Suprapubic skin (tissue), 4 donors: ENCODE measurements around the gene PDZRN3. TPM values are rescaled to one million over a fixed set of nuclear protein-coding genes. Genes with fewer than 3 reads are reported as not detected.

Source experiments
- DNase-seq, 2 donors: peaks; one replicate each; pipeline ENCODE4 v3.0.0-alpha.2; 2019; ENCODE audit warnings: low spot score in 2 of 2
- H3K27ac ChIP-seq: fragments of 200-600 bp; sonication (generic); one replicate; pipeline ENCODE4 v1.5.1; 2019
- H3K27me3 ChIP-seq: fragments of 200-600 bp; sonication (generic); one replicate; pipeline ENCODE4 v1.5.1; 2019
- H3K36me3 ChIP-seq: fragments of 200-600 bp; sonication (generic); one replicate; pipeline ENCODE4 v1.5.1; 2019
- H3K4me1 ChIP-seq: fragments of 200-600 bp; sonication (generic); one replicate; pipeline ENCODE4 v1.5.1; 2019
- H3K4me3 ChIP-seq: fragments of 200-600 bp; sonication (generic); one replicate; pipeline ENCODE4 v1.5.1; 2019; ENCODE audit warnings: mild to moderate bottlenecking
- H3K9me3 ChIP-seq: fragments of 200-600 bp; sonication (generic); one replicate; pipeline ENCODE4 v1.5.1; 2019
- CTCF ChIP-seq, 2 donors: fragments of 200-600 bp in 1 of 2; fragments of 450-650 bp in 1 of 2; sonication (generic) in 1 of 2; IDR thresholded peaks; one replicate each; pipeline ENCODE4 v1.5.1; 2016 to 2019; ENCODE audit warnings: antibody characterized with exemption in 2 of 2, mild to moderate bottlenecking in 1 of 2, moderate library complexity in 1 of 2
- EP300 ChIP-seq: sonication (generic); formaldehyde crosslinking; IDR thresholded peaks from one replicate; pipeline ENCODE4 v1.6.1; 2017; ENCODE audit warnings: antibody characterized with exemption
- POLR2A ChIP-seq, 2 donors: fragments of 450-650 bp; IDR thresholded peaks; one replicate each; pipeline ENCODE4 v1.6.1; 2017; ENCODE audit warnings: antibody characterized with exemption in 2 of 2, mild to moderate bottlenecking in 2 of 2, moderate library complexity in 2 of 2
- POLR2AphosphoS5 ChIP-seq, 3 donors: sonication (generic); formaldehyde crosslinking; IDR thresholded peaks; one replicate each; pipeline ENCODE4 v1.6.1; 2017; ENCODE audit warnings: antibody characterized with exemption in 3 of 3
- WGBS: methylation state at CpG from one replicate; pipeline ENCODE4 v1.1.5; 2018; 5-methylcytosine and 5-hydroxymethylcytosine counted together
- total RNA-seq, 4 donors: library from RNA; depleted of rRNA; stranded (reverse); fragments of >200 nt; gene quantifications; one replicate each; pipeline ENCODE4 v1.1.0, GENCODE V29; 2016

PDZRN3 gene
- total RNA-seq, 4 donors from 2014 or later: 9.2 to 33.3 (median 13.7) TPM

- Histone ChIP-seq H3K4me3 (no peak overlapping the region), H3K4me1 (peaks cover 4% of the 10 kb centered on the region), H3K27me3 (no peaks in the 10 kb centered on the region), H3K27ac (no peak overlapping the region), H3K9me3 (no peaks in the 10 kb centered on the region), H3K36me3 (peaks cover 9% of the 10 kb centered on the region)
- no peak for DNase-seq
- TF ChIP-seq POLR2A (IDR thresholded peaks at IDR 0.05) (no peak), EP300 (no peak), CTCF (IDR thresholded peaks at IDR 0.05) (no peak), POLR2AphosphoS5 (IDR thresholded peaks at IDR 0.05) (no peak)
- 69% methylated on average over 5 of the region's 5 CpGs for WGBS
Measured at GRCh38 chr3:73394240-73394639, 230.5 kb downstream of the PDZRN3 start.

GRCh38 chr3:73393005-73393404 is 231.7 kb downstream of the PDZRN3 start:
- H3K27ac ChIP-seq: no peak overlapping the region
- WGBS: 92% methylated on average over 9 of the region's 9 CpGs
- peaks cover 4% of the 10 kb centered on the region for H3K4me1 ChIP-seq
- peaks cover 15% of the 10 kb centered on the region for H3K36me3 ChIP-seq
- H3K27me3 ChIP-seq: no peaks in the 10 kb centered on the region
- H3K9me3 ChIP-seq: no peaks in the 10 kb centered on the region
- DNase-seq: no peak
- H3K4me3 ChIP-seq: no peak overlapping the region
- TF ChIP-seq EP300 (no peak), CTCF (IDR thresholded peaks at IDR 0.05) (no peak), POLR2AphosphoS5 (IDR thresholded peaks at IDR 0.05) (no peak), POLR2A (IDR thresholded peaks at IDR 0.05) (no peak)

- no peak for TF ChIP-seq POLR2A (IDR thresholded peaks at IDR 0.05)
- no peak for TF ChIP-seq EP300
- TF ChIP-seq CTCF (IDR thresholded peaks at IDR 0.05): no peak
- TF ChIP-seq POLR2AphosphoS5 (IDR thresholded peaks at IDR 0.05): no peak
- no peak overlapping the region for H3K27ac ChIP-seq
- DNase-seq: no peak
- H3K4me3 ChIP-seq: no peak overlapping the region
- H3K27me3 ChIP-seq: no peaks in the 10 kb centered on the region
- 81% methylated on average over 9 of the region's 9 CpGs for WGBS
- peaks cover 15% of the 10 kb centered on the region for H3K36me3 ChIP-seq
- H3K9me3 ChIP-seq: no peaks in the 10 kb centered on the region
- peaks cover 4% of the 10 kb centered on the region for H3K4me1 ChIP-seq
Measured at GRCh38 chr3:73391984-73392383, 232.8 kb downstream of the PDZRN3 start.

- no peak overlapping the region for H3K27ac ChIP-seq
Measured at GRCh38 chr3:73389928-73390327, 234.8 kb downstream of the PDZRN3 start.

More at GRCh38 chr3:73389928-73390327, 234.8 kb downstream of the PDZRN3 start:
- H3K4me1 ChIP-seq: peaks cover 4% of the 10 kb centered on the region
- no peak for TF ChIP-seq CTCF (IDR thresholded peaks at IDR 0.05)
- no peak for TF ChIP-seq EP300
- TF ChIP-seq POLR2AphosphoS5 (IDR thresholded peaks at IDR 0.05): no peak
- no peak overlapping the region for H3K4me3 ChIP-seq
- 90% methylated on average over 1 of the region's 1 CpG for WGBS
- DNase-seq: no peak
- H3K27me3 ChIP-seq: no peaks in the 10 kb centered on the region
- H3K9me3 ChIP-seq: no peaks in the 10 kb centered on the region
- peaks cover 17% of the 10 kb centered on the region for H3K36me3 ChIP-seq
